GM13976 (cell line): ENCODE measurements around the gene E2F4.

ENCODE experiments used
- DNase-seq: peaks from one replicate; pipeline ENCODE4 v3.0.0; 2012; ENCODE audit warnings: low spot score
- in situ Hi-C: fragments of 300-500 bp; cut with MboI; formaldehyde crosslinking; loops from one replicate; pipeline ENCODE4 v1.12.0; 2022; ENCODE audit warnings: low sequenced_read_pairs, mixed read lengths, inconsistent platforms; ENCODE audit not compliant: unreplicated experiment
- TF ChIP-seq, protein P1 (sequence below): IDR thresholded peaks from 2 replicates; pipeline ENCODE4 v1.5.1; 2012; ENCODE audit warnings: borderline replicate concordance, mild to moderate bottlenecking; ENCODE audit not compliant: insufficient read depth; ENCODE audit errors: extremely low read depth, missing control alignments, control extremely low read depth

E2F4 gene

GRCh38 chr16:67234180-67234597 lies 42.2 kb downstream of the E2F4 start:
- DNase-seq, result no peak
- in situ Hi-C loops, result no loop called here
- TF ChIP-seq, protein P1, sequence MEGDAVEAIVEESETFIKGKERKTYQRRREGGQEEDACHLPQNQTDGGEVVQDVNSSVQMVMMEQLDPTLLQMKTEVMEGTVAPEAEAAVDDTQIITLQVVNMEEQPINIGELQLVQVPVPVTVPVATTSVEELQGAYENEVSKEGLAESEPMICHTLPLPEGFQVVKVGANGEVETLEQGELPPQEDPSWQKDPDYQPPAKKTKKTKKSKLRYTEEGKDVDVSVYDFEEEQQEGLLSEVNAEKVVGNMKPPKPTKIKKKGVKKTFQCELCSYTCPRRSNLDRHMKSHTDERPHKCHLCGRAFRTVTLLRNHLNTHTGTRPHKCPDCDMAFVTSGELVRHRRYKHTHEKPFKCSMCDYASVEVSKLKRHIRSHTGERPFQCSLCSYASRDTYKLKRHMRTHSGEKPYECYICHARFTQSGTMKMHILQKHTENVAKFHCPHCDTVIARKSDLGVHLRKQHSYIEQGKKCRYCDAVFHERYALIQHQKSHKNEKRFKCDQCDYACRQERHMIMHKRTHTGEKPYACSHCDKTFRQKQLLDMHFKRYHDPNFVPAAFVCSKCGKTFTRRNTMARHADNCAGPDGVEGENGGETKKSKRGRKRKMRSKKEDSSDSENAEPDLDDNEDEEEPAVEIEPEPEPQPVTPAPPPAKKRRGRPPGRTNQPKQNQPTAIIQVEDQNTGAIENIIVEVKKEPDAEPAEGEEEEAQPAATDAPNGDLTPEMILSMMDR, result no peak

DNA sequence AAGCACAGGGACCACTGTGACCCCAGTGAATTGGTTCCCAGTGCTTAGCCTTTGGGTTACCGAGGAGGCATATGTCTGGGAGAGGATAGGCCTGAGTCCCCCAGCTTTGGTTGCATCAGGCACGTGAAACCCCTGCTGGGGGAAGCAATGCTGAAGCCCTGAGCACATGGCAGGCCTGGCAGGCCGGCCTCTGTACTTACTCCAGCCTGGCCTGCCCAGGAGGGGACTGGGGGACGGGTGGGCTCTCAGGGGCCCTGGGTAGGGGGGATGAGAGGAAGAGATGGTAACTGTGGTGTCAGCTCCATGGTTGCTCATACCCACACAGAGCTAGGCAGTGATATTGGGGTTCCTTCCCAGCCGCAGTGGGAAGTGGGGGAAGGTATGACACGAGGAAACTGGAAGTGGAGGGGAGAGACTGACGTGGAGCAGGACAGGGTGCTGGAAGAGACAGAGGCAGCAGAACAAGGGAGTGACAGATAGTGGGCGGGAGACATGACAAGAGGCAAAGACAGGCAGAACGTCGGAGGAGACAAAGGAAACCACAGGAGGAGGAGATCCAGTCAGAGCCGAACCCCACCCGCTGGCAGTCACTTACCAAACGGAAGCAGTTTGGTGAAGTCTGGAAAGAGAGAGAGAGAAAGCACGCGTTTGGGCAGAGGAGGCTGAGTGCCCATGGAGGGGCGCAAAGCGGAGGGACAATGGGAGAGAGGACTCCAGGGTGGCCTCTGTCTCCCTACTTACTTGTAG lies 44.0 kb downstream of the E2F4 start:
- DNase-seq, result no peak
- in situ Hi-C loops, result no loop called here
- TF ChIP-seq, protein P1, result no peak

GRCh38 chr16:67236563-67237395 lies 44.8 kb downstream of the E2F4 start:
- TF ChIP-seq, protein P1, result no peak
- DNase-seq, result peak; percentile 87
- in situ Hi-C loops, result no loop called here

- TF ChIP-seq, protein P1, result no peak
- no peak for DNase-seq
- in situ Hi-C loops, result no loop called here
Observed at GRCh38 chr16:67237396-67238277, 45.7 kb downstream of the E2F4 start.

- no peak for DNase-seq
- in situ Hi-C loops, result no loop called here
- TF ChIP-seq, protein P1, result no peak
Observed at GRCh38 chr16:67238278-67238575, 46.3 kb downstream of the E2F4 start.

DNA sequence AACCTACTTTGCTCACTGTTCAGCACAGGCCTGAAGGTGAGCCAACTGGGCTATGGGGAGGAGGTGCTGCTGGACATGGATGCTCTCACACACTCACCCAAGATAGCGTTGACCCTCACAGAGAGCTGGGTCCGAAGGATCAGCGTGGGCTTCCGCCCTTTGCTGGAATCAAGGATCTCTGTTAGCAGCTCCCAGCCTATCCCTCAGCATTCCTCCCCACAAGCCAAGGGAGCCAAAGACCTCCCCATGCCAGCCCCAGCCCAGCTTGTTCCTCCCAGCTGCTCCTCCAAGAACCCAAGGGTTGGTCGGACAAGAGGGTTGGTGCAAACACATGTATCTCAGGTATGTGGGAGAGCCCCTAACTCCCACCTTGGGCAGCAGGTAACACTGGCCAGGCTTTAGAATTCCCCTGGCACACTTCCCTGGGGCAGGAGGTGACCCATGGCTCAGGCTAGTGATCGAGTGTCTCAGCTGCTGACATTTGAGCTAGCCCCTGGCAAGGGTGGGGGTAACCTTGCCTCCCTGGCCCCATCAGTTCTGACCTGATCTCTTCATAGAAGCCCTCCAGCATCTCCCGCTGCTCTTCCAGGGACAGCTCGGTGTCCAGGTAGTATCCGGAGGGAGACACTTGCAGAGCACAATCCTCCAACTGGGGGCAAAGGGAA lies 47.0 kb downstream of the E2F4 start:
- in situ Hi-C loops, result no loop called here
- TF ChIP-seq, protein P1, result no peak
- DNase-seq, result no peak
